SK-N-SH treated with all-trans-retinoic acid at 6 μM for 48 hours (cell line): ENCODE results near the gene PRKCQ.

Experiments used
- ARNTL ChIP-seq: fragments of 450-650 bp; formaldehyde crosslinking; IDR thresholded peaks from 2 replicates; pipeline ENCODE4 v1.5.0; 2020; ENCODE audit warnings: low read depth, mild to moderate bottlenecking, moderate library complexity, borderline replicate concordance
- BACH2 ChIP-seq: fragments of 250-450 bp; sonication (Bioruptor Pico); IDR thresholded peaks from 2 replicates; pipeline ENCODE4 v1.9.0; 2021; ENCODE audit warnings: mild to moderate bottlenecking, borderline replicate concordance
- CSDC2 ChIP-seq: fragments of 250-450 bp; sonication (Bioruptor Pico); IDR thresholded peaks from 2 replicates; pipeline ENCODE4 v1.5.0; 2020; ENCODE audit warnings: mild to moderate bottlenecking, moderate library complexity
- ISL1 ChIP-seq: fragments of 250-450 bp; sonication (Bioruptor Pico); IDR thresholded peaks from 2 replicates; pipeline ENCODE4 v2.1.2; 2022; ENCODE audit warnings: mild to moderate bottlenecking, moderate library complexity
- PATZ1 ChIP-seq: fragments of 250-450 bp; sonication (Bioruptor Pico); IDR thresholded peaks from 2 replicates; pipeline ENCODE4 v1.8.0; 2020; ENCODE audit warnings: mild to moderate bottlenecking, moderate library complexity, borderline replicate concordance
- POU6F1 ChIP-seq: fragments of 250-450 bp; sonication (Bioruptor Pico); IDR thresholded peaks from 2 replicates; pipeline ENCODE4 v1.8.0; 2021; ENCODE audit warnings: low read depth, mild to moderate bottlenecking, moderate library complexity, borderline replicate concordance
- RARB ChIP-seq: fragments of 250-450 bp; sonication (Bioruptor Pico); IDR thresholded peaks from 2 replicates; pipeline ENCODE4 v1.8.0; 2021; ENCODE audit warnings: mild to moderate bottlenecking, moderate library complexity
- SNAI2 ChIP-seq: fragments of 250-450 bp; sonication (Bioruptor Pico); IDR thresholded peaks from 2 replicates; pipeline ENCODE4 v1.5.0; 2020; ENCODE audit warnings: mild to moderate bottlenecking, moderate library complexity
- ZFP3 ChIP-seq: fragments of 250-450 bp; sonication (Bioruptor Pico); IDR thresholded peaks from 2 replicates; pipeline ENCODE4 v1.5.0; 2020; ENCODE audit warnings: mild to moderate bottlenecking, moderate library complexity
- TF ChIP-seq, protein P1 (sequence below): fragments of 250-450 bp; sonication (Bioruptor Pico); IDR thresholded peaks from 2 replicates; pipeline ENCODE4 v1.5.1; 2021; ENCODE audit warnings: mild to moderate bottlenecking, moderate library complexity
- TF ChIP-seq, protein P2 (sequence below): fragments of 250-450 bp; sonication (Bioruptor Pico); IDR thresholded peaks from 2 replicates; pipeline ENCODE4 v1.5.1; 2020; ENCODE audit warnings: low read depth, mild to moderate bottlenecking, moderate library complexity

DNA sequence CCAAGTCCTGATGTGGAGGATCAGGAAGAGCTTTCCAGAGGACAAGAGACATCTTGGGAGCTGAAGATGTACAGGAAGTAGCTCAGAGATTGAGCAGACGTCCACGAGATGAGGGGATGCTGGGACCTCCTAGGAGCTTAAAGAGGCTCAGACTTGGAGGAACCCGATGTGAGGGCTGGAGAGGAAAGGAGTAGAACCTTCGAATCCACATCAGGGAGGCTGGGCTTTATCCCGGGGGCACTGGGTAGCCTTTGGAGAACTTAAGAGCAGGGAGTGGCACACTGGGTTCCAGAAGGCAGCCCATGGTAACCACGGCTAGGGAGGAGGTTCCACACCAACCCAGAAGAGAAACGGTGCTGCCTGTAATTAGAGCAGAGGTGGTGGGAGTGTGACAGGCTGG, 10.8 kb downstream of the PRKCQ start:
- TF ChIP-seq CSDC2 (no peak), ISL1 (CRISPR knock-in tag) (no peak), POU6F1 (no peak), BACH2 (CRISPR knock-in tag) (no peak), ARNTL (CRISPR knock-in tag) (no peak), RARB (CRISPR knock-in tag) (no peak), PATZ1 (CRISPR knock-in tag) (no peak), SNAI2 (no peak), ZFP3 (CRISPR knock-in tag) (no peak)
- TF ChIP-seq, protein P1, sequence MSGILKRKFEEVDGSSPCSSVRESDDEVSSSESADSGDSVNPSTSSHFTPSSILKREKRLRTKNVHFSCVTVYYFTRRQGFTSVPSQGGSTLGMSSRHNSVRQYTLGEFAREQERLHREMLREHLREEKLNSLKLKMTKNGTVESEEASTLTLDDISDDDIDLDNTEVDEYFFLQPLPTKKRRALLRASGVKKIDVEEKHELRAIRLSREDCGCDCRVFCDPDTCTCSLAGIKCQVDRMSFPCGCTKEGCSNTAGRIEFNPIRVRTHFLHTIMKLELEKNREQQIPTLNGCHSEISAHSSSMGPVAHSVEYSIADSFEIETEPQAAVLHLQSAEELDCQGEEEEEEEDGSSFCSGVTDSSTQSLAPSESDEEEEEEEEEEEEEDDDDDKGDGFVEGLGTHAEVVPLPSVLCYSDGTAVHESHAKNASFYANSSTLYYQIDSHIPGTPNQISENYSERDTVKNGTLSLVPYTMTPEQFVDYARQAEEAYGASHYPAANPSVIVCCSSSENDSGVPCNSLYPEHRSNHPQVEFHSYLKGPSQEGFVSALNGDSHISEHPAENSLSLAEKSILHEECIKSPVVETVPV: no peak
- TF ChIP-seq, protein P2, sequence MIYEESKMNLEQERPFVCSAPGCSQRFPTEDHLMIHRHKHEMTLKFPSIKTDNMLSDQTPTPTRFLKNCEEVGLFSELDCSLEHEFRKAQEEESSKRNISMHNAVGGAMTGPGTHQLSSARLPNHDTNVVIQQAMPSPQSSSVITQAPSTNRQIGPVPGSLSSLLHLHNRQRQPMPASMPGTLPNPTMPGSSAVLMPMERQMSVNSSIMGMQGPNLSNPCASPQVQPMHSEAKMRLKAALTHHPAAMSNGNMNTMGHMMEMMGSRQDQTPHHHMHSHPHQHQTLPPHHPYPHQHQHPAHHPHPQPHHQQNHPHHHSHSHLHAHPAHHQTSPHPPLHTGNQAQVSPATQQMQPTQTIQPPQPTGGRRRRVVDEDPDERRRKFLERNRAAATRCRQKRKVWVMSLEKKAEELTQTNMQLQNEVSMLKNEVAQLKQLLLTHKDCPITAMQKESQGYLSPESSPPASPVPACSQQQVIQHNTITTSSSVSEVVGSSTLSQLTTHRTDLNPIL (CRISPR knock-in tag): no peak
